NOMO-1 (cell line): ENCODE data around the gene TNFRSF14.
"Not testable (repeated sequence)": the region's sequence is repeated elsewhere in the genome, so short reads cannot be mapped to it uniquely, and the experiment has no call there.

Experiments
- DNase-seq, 2 experiments: peaks; one replicate each; lab custom pipeline; 2025; ENCODE audit not compliant: unreplicated experiment in 2 of 2; lab: John Stamatoyannopoulos, UW

TNFRSF14 gene

GRCh38 chr1:2553076-2553475, 3.1 kb upstream of the TNFRSF14 start:
- not testable (repeated sequence) for DNase-seq

DNA sequence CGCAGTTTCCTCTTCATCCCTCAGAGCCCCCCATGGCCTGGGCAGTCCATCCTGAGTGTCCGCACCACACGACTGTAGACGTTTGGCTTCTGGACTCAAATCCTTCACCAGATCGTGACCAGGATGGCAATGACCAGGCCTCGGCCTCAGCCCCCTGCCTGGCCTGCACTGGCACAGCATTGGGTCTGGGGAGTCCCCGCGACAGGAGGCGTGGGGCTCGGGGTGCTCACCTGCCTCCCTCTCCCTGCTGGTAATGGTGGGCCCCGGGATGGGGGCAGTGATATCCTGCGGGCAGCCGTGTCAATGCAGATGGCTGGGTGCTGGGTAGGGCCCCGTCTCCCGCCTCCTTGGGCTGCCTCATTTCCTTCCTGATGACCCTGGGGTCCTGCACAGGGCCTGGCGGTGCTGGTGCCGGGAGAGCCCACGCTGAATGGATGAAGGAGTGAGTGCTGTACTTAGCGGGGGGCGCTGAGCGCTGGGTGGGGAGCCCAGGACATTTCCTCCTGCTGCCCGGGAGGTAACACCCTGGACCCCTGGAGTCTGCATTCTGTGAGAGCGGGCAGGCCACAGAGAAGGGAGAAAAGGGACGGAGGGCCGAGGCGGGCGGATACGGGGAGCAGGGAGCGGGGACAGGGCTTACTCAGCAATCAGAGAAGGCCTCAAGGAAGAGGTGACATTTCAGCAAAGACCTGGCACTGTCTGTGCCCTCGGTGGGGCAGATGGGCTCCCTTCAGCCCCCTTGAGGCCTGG, 2.1 kb upstream of the TNFRSF14 start:
- no peak for DNase-seq

DNA sequence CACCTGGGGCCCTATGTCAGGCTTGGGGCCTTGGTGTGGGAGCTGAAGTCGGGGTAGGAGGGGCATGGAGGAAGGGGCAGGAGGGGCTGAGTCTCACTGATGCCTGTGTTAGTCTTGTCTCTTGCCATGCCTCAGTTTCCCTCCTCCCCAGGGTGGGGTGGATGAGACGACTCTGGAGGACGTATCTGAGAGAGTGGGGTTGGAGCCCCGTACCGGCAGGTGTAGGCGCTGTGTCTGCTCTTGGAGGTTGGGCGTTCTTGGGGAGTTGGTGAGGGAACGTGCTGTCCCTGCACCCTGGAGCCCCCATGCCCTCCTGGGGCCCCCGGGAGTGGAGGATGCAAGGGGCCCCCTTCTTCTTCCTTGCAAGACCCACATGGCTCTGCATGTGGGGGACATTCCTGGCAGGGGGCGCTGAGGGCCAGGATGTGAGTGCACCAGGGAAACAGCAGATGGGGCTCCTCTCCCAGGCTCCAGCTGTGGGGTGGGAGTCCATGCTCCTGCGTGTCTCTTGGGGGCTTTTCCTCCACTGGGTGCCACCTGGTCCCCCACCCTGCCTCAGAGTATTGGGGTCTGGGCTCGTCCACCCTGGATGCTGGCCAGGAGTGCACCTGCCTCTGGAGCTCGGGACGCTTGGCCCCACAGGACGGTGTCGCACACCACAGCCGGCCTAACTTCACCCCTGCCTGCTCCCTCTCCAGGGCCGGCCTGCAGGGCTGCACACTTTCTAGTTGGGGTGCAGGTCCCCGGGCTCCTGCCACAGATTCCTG, 1.4 kb upstream of the TNFRSF14 start:
- no peak for DNase-seq

GRCh38 chr1:2555634-2556276, 416 bp upstream of the TNFRSF14 start:
- DNase-seq, result peak; percentile 47 to 68

DNA sequence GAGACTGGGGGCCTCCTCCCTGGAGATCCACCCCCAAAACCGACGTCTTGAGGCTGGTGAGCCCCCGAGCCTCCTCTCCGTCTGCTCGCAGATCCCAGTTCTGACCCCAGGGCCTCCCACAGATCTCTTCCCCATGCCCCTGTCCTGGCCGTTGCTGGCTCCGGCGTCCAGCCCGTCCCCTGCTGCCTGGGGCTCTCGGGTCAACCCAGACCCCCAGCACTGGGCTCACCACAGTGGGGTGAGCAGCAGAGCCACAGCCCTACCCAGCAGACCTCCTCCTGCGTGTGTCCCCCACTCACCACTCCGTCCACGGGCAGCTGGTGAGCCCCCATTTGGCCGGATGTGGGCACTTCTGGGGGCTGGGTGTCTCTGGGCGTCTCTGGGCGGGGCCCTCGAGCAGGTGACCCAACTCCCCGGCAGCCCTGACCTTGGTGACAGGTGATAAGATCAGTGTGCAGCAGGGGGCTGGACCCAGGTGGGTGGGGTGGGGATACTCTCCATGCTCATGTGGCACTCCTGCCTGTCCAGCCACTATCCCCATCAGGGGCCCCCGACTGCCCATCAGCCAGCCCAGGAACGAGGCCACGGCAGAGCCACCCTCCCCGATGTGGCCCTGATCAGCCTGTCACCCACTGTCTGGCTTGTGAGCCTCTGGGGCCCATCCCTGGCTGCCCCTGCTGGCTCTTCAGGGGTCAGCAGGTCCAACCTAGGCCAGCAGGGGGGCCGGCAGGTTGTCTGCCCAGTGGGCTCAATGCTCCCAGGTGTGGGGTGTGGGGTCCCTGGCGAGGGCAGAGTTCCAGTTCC, 709 bp downstream of the TNFRSF14 start:
- no peak for DNase-seq

DNA sequence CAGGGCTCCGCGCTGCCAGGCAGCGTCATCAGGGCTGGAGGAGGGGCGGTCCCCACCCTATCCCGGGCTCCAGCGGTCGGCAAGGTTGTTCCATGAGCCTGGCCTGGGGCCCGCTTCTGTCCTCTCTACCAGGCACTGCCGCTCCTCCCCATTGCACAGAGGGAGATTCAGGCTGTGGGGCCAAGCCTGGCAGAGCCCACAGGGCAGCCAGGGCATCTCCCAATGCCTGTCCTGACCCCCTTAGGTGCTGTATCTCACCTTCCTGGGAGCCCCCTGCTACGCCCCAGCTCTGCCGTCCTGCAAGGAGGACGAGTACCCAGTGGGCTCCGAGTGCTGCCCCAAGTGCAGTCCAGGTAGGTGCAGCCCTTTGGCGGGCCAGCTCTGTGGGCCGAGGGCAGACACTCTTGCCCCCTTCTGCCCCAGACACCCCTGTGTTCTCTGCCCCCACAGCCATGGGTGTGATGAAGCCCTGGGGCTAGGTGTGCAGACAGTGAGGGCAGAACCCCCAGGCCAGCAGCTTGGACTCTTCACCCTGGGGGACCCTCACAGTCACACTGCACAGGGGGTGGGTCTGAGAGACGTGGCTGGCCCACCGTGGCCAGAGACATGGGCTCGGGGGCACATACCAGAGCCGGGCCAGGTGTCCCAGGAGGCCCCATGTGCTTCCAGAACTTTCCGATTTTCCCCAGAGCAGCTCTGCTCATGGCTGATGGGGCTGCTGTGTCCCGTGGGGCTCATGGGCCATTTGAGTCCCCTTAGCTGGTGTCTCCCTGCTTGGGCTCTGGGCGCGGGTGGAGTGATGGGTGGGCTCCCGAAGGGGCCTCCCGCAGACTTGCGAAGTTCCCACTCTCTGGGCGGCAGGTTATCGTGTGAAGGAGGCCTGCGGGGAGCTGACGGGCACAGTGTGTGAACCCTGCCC, 1.6 kb downstream of the TNFRSF14 start:
- no peak for DNase-seq

- DNase-seq, result no peak
Measured at GRCh38 chr1:2558420-2558819, 2.2 kb downstream of the TNFRSF14 start.

- no peak for DNase-seq
Measured at GRCh38 chr1:2558861-2559260, 2.7 kb downstream of the TNFRSF14 start.

DNA sequence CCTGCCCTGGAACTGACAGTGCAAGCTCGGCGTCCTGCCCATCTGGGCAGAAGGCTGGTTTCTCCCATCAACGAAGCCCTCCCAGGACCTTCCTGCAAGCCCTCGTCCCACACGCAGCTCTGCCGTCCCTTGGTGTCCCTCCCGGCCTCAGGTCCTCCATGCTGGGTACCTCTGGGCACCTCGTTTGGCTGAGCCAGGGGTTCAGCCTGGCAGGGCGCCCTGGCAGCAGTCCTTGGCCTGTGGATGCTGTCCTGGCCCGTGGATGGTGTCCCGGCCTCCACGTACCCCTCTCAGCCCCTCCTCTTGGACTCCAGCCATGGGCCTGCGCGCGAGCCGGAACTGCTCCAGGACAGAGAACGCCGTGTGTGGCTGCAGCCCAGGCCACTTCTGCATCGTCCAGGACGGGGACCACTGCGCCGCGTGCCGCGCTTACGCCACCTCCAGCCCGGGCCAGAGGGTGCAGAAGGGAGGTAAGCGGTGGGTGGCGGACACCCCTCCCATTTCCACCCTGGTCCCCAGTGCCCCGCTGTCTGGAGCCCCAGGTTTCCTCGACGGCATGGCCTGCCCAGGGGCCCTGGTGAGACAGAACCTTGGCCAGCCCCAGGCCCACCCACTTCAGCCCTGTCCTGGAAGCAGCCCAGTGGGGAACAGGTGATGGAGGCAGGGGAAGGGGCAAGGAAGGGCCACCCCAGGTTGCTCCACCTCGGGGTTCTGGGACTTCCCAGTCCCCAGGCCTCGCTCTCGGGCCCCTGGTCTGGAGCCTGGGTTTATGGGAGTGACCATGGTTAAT, 3.5 kb downstream of the TNFRSF14 start:
- DNase-seq, result no peak

DNA sequence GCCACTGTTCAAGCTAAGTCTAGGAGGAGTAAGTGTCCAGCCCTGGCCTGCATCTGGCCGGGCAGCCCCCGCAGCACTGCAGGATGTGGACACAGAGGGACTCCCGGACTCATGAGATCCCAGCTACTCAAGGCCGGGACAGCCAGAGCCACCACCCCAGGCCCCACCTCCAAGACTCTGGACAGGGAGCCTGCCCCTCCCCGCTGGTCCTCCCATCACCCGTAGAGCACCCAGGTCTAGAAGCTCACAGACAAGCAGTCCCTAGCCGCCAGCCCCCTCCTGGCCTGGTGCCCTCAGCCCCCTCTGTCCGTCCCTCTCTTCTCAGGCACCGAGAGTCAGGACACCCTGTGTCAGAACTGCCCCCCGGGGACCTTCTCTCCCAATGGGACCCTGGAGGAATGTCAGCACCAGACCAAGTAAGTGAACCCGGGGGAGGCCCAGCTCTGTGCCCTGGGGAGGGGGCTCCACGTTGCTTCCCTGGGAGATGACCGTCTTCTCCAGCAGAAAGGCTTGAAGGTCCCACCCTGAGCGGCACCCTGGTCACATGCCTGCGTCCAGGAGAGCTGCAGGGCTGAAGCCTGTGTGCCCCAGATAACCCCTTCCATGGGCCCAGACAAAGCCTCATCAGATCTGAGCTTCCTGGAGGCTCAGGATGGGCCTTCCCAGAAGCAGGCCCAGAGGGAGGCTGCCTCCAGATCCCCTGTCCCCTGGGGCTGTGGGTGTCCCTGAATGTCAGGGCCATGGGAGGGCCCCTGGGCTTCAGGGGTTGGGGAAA, 4.3 kb downstream of the TNFRSF14 start:
- no peak for DNase-seq

DNA sequence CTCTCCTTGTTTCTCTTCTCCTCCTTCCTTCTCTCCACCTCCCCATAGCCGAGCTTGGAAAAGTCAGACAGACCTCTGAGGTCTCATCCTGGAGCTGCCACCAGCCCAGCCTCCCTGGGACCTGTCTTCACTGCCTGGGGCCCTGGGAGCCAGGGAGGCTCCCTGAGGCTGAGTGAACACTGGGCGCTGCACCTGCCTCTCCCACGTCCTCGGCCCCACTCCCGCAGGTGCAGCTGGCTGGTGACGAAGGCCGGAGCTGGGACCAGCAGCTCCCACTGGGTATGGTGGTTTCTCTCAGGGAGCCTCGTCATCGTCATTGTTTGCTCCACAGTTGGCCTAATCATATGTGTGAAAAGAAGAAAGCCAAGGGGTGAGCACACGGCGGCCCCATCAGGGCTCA, 5.3 kb downstream of the TNFRSF14 start:
- no peak for DNase-seq

DNA sequence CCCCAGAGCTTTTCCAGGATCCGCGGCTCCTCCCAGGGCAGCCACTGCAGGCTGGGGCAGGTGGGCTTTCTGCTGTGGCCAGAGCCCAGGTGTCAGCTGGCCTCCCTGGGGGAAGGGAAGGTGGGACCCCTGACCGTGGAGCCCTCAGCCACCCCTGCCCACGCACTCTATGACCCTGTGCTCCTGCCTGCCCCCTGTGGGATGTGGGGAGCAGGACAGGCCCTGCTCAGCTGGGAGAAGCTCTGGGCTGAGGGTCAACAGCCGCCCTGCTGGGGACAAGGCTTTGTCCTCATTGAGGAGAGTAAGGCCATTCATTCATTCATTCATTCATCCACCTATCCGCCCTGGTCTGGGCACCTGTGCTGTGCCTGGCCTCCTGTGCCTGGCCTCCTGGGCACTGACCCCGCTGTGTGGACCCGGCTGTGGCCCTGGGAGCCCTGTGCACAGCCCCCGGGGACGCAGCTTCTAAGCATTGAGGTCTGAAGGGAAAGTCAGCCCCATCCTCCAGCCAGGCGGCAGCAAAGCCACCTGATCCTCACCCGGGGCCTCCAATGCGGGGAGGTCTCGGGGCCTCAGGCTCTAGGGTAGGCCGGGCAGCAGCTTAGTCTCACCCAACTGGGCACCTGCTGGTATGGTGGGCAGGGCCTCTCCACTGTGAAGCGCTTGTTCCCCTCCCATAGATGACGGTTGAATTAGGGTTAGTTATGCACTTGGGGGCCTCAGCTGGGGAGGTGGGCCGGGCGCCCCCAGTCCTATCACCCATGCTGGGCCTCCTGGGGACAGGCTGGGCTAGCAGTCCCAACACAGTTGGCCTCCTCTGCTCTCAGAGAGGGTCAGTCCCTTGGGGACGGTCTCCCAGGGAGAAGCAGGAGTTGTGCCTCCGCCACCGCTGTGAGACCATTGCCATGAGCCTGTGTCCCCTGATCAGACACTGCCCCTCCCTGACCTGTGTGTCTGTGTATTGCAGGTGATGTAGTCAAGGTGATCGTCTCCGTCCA, 6.0 kb downstream of the TNFRSF14 start:
- DNase-seq, result no peak

- DNase-seq, result no peak
Measured at GRCh38 chr1:2563205-2563604, 7.0 kb downstream of the TNFRSF14 start.

GRCh38 chr1:2564006-2564814, 8.0 kb downstream of the TNFRSF14 start:
- DNase-seq, result no peak

GRCh38 chr1:2564815-2565374, 8.7 kb downstream of the TNFRSF14 start:
- no peak for DNase-seq
